Measurements from ENCODE around the gene DUSP1. TPM values are rescaled to one million over a fixed set of nuclear protein-coding genes. Genes with fewer than 3 reads are reported as not detected.
A peak's percentile ranks its signal among the peaks of the same experiment; 100 is the strongest.

The DUSP1 gene
- total RNA-seq, 4 donors from 2014 or later: 455 to 718 (median 676) TPM

GRCh38 chr5:172806897-172807672 lies 36.1 kb upstream of the DUSP1 start:
- Histone ChIP-seq H3K36me3 (no peaks in the 10 kb centered on the region), H3K9me3 (peaks cover 0 to 7% (median 3%) of the 10 kb centered on the region in 4 donors), H3K27me3 (no peaks in the 10 kb centered on the region), H3K27ac (replicated peaks in 1 of 4) (peak overlapping the region; percentile 50 to 75 (median 60)), H3K4me1 (peaks cover 0 to 4% (median 2%) of the 10 kb centered on the region in 4 donors), H3K4me3 (peak overlapping the region; percentile 20 to 32 (median 22))
- intact Hi-C loops (cut with DNase I): no loop called here
- no peak for TF ChIP-seq POLR2A (IDR thresholded peaks at IDR 0.05; ENCODE audit: low read depth)
- TF ChIP-seq POLR2AphosphoS5 (IDR thresholded peaks at IDR 0.05): peak; percentile 56 to 75
- DNase-seq (ENCODE audit: extremely low spot score): peak; percentile 97
- 69% methylated on average over 24 of the region's 24 CpGs for WGBS

- TF ChIP-seq EP300 (IDR thresholded peaks at IDR 0.05): no peak
- TF ChIP-seq POLR2AphosphoS5 (IDR thresholded peaks at IDR 0.05): no peak
- TF ChIP-seq POLR2A (IDR thresholded peaks at IDR 0.05; ENCODE audit: low read depth): no peak
- TF ChIP-seq CTCF (IDR thresholded peaks at IDR 0.05): no peak
- Histone ChIP-seq H3K4me1 (peaks cover 0 to 13% (median 5%) of the 10 kb centered on the region in 4 donors), H3K36me3 (no peaks in the 10 kb centered on the region), H3K9me3 (peaks cover 0 to 7% (median 3%) of the 10 kb centered on the region in 4 donors), H3K27ac (replicated peaks in 1 of 4) (peak overlapping the region in 2 of 4 donors; percentile 9 to 35), H3K4me3 (no peak overlapping the region), H3K27me3 (no peaks in the 10 kb centered on the region)
- no peak for DNase-seq (ENCODE audit: extremely low spot score)
- intact Hi-C loops (cut with DNase I): no loop called here
- WGBS: 88% methylated on average over 9 of the region's 9 CpGs
Observed at GRCh38 chr5:172805736-172806255, 34.8 kb upstream of the DUSP1 start.

GRCh38 chr5:172805018-172805683 lies 34.2 kb upstream of the DUSP1 start:
- Histone ChIP-seq H3K27me3 (no peaks in the 10 kb centered on the region), H3K4me3 (no peak overlapping the region), H3K4me1 (peaks cover 0 to 17% (median 5%) of the 10 kb centered on the region in 4 donors), H3K27ac (replicated peaks in 1 of 4) (no peak overlapping the region), H3K36me3 (no peaks in the 10 kb centered on the region), H3K9me3 (peaks cover 0 to 7% (median 3%) of the 10 kb centered on the region in 4 donors)
- 85% methylated on average over 3 of the region's 3 CpGs for WGBS
- no peak for TF ChIP-seq POLR2A (IDR thresholded peaks at IDR 0.05; ENCODE audit: low read depth)
- no peak for TF ChIP-seq EP300 (IDR thresholded peaks at IDR 0.05)
- TF ChIP-seq POLR2AphosphoS5 (IDR thresholded peaks at IDR 0.05): no peak
- TF ChIP-seq CTCF (IDR thresholded peaks at IDR 0.05): no peak
- DNase-seq (ENCODE audit: extremely low spot score): no peak
- intact Hi-C loops (cut with DNase I): no loop called here

- TF ChIP-seq POLR2AphosphoS5 (IDR thresholded peaks at IDR 0.05) (no peak), POLR2A (IDR thresholded peaks at IDR 0.05; ENCODE audit: low read depth) (no peak), EP300 (IDR thresholded peaks at IDR 0.05) (no peak), CTCF (IDR thresholded peaks at IDR 0.05) (no peak)
- 90% methylated on average over 4 of the region's 4 CpGs for WGBS
Observed at GRCh38 chr5:172802567-172803176, 31.7 kb upstream of the DUSP1 start.

More at GRCh38 chr5:172802567-172803176, 31.7 kb upstream of the DUSP1 start:
- intact Hi-C loops (cut with DNase I): no loop called here
- Histone ChIP-seq H3K4me1 (peaks cover 3 to 34% (median 18%) of the 10 kb centered on the region in 4 donors), H3K9me3 (no peaks in the 10 kb centered on the region), H3K4me3 (no peak overlapping the region), H3K27ac (replicated peaks in 1 of 4) (no peak overlapping the region), H3K27me3 (no peaks in the 10 kb centered on the region), H3K36me3 (no peaks in the 10 kb centered on the region)
- no peak for DNase-seq (ENCODE audit: extremely low spot score)

Measured in esophagus muscularis mucosa (tissue), 4 donors.